GM21528 (cell line): ENCODE data around the gene SLC4A11.

Experiments used
- ATAC-seq: cut with Tn5 transposase; IDR thresholded peaks from one replicate; pipeline ENCODE4 v1.9.1; 2021; ENCODE audit warnings: mild to moderate bottlenecking, moderate library complexity; ENCODE audit not compliant: unreplicated experiment, low FRiP score

SLC4A11 gene

GRCh38 chr20:3177746-3178485 lies 61.1 kb downstream of the SLC4A11 start:
- no peak for ATAC-seq
